Dendritic cell treated with granulocyte-macrophage colony-stimulating factor and Interleukin-4, amounts not matched to agents 40 ng/mL and 50 ng/mL, for 4 days (primary cell): Measurements from ENCODE around the gene APOL1.

Experiments used
- H3K27ac Mint-ChIP-seq: one replicate; pipeline ENCODE4 v1.8.0; 2022; ENCODE audit warnings: mild to moderate bottlenecking, mixed read lengths
- H3K27me3 Mint-ChIP-seq: one replicate; pipeline ENCODE4 v1.8.0; 2022; ENCODE audit warnings: mild to moderate bottlenecking, mixed read lengths
- H3K36me3 Mint-ChIP-seq: one replicate; pipeline ENCODE4 v1.8.0; 2022; ENCODE audit warnings: low read depth, mixed read lengths
- H3K4me1 Mint-ChIP-seq: one replicate; pipeline ENCODE4 v1.8.0; 2022; ENCODE audit warnings: low read depth, mixed read lengths
- H3K4me3 Mint-ChIP-seq: one replicate; pipeline ENCODE4 v1.8.0; 2022; ENCODE audit warnings: mild to moderate bottlenecking, moderate library complexity, mixed read lengths
- H3K9me3 Mint-ChIP-seq: one replicate; pipeline ENCODE4 v1.8.0; 2022; ENCODE audit warnings: mixed read lengths
- intact Hi-C: fragments of 100-400 bp; cut with micrococcal nuclease; formaldehyde crosslinking; loops from one replicate; pipeline ENCODE4 v1.15.0; 2022

APOL1 gene

DNA sequence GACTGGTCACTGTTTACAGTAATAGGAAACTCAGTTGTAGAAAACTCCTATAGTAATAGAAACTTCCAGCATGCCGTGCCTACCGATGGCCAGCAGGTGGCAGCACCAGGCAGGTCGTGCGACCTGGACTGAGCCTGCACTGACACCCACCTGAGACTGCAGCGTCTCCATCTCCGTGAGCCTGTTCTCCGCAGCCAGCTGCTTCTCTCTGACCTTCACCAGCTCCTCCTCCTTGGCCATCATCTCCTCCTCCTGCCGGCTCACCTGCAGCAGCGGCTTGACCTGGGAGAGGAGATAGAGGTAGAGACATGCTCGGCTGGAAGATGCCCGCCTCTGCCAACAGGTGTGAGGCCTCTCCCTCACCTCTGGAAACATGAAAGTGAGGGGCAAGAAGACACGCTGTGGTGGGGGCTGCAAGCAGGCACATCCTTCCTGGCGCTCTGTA lies 48.5 kb downstream of the APOL1 start:
- Mint-ChIP-seq H3K27me3 (no peaks in the 10 kb centered on the region), H3K27ac (no peak overlapping the region), H3K36me3 (peaks cover 100% of the 10 kb centered on the region), H3K9me3 (no peaks in the 10 kb centered on the region), H3K4me1 (peaks cover 9% of the 10 kb centered on the region), H3K4me3 (no peak overlapping the region)
- intact Hi-C loops = loop anchor here (1.0 kb wide), 1 partner anchor 169 kb away; no protein-coding TSS in a partner anchor

- peaks cover 100% of the 10 kb centered on the region for H3K36me3 Mint-ChIP-seq
- H3K9me3 Mint-ChIP-seq = no peaks in the 10 kb centered on the region
- no peak overlapping the region for H3K4me3 Mint-ChIP-seq
- no peaks in the 10 kb centered on the region for H3K27me3 Mint-ChIP-seq
- intact Hi-C loops = loop anchor here (1.0 kb wide), 1 partner anchor 168 kb away; no protein-coding TSS in a partner anchor
- H3K4me1 Mint-ChIP-seq = peaks cover 9% of the 10 kb centered on the region
- H3K27ac Mint-ChIP-seq = no peak overlapping the region
These were observed 48.9 kb downstream of the APOL1 start for GRCh38 chr22:36301851-36302250.

DNA sequence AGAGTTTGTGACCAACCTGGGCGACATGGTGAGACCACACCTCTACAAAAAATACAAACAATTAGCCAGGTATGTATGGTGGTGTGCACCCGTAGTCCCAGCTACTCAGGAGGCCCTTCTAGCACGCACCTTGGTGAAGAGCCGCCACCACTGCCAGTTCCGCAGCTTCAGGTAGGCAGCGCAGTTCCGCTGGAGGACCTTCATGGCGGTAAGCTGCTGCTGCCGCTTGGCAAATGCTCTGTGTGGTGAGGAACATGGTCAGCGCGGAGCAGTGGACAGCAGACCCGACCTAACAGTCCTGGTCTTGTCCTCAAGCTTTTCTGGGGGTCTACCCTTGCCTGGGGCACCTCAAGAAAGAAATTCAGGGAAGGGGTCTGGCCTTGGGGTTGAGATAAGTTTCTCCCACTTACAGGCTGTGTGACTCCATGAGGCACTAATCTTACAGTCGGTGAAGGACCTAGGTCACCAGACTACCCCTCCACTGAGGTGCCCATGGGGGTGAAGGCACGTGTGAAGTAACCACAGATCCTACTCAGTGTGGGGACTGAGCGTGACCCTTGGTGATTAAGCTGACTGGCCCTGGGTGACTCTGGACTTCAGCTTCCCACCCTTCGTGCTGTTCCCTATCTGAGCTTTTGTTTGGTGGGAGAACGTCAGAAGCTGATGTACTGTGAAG lies 49.6 kb downstream of the APOL1 start:
- no peak overlapping the region for H3K27ac Mint-ChIP-seq
- H3K36me3 Mint-ChIP-seq = peaks cover 100% of the 10 kb centered on the region
- H3K27me3 Mint-ChIP-seq = no peaks in the 10 kb centered on the region
- no peaks in the 10 kb centered on the region for H3K9me3 Mint-ChIP-seq
- peaks cover 9% of the 10 kb centered on the region for H3K4me1 Mint-ChIP-seq
- intact Hi-C loops = no loop called here
- H3K4me3 Mint-ChIP-seq = no peak overlapping the region

GRCh38 chr22:36303115-36303467 lies 50.2 kb downstream of the APOL1 start:
- peaks cover 9% of the 10 kb centered on the region for H3K4me1 Mint-ChIP-seq
- H3K27me3 Mint-ChIP-seq = no peaks in the 10 kb centered on the region
- no peaks in the 10 kb centered on the region for H3K9me3 Mint-ChIP-seq
- peaks cover 100% of the 10 kb centered on the region for H3K36me3 Mint-ChIP-seq
- intact Hi-C loops = no loop called here
- no peak overlapping the region for H3K27ac Mint-ChIP-seq
- H3K4me3 Mint-ChIP-seq = no peak overlapping the region

GRCh38 chr22:36303874-36304273 lies 50.9 kb downstream of the APOL1 start:
- H3K4me1 Mint-ChIP-seq = peaks cover 9% of the 10 kb centered on the region
- H3K27ac Mint-ChIP-seq = no peak overlapping the region
- intact Hi-C loops = no loop called here
- H3K9me3 Mint-ChIP-seq = no peaks in the 10 kb centered on the region
- no peak overlapping the region for H3K4me3 Mint-ChIP-seq
- H3K36me3 Mint-ChIP-seq = peaks cover 100% of the 10 kb centered on the region
- H3K27me3 Mint-ChIP-seq = no peaks in the 10 kb centered on the region

DNA sequence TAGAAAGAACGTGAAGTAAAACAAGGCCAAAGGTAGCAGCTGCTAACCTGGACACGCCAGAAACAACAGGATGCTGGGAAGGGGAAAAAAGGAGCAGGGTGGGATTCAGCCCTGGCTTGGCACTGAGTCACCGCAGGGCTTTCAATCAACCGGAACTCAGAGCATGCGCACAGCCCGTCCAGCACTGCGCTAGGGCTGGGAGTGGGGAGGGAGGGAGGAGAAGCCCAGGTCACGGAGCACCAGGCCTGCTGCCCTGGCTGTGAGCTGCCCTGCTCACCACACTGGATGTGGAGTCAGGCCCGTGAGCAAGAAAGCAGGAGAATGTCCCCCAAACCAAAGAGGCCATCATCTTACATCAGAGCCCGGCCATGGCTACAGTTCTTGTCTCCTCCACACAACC lies 51.5 kb downstream of the APOL1 start:
- no peak overlapping the region for H3K4me3 Mint-ChIP-seq
- no peaks in the 10 kb centered on the region for H3K27me3 Mint-ChIP-seq
- peaks cover 9% of the 10 kb centered on the region for H3K4me1 Mint-ChIP-seq
- H3K27ac Mint-ChIP-seq = no peak overlapping the region
- no peaks in the 10 kb centered on the region for H3K9me3 Mint-ChIP-seq
- intact Hi-C loops = no loop called here
- H3K36me3 Mint-ChIP-seq = peaks cover 100% of the 10 kb centered on the region

- peak overlapping the region; percentile 69 for H3K27ac Mint-ChIP-seq
- H3K4me1 Mint-ChIP-seq = peaks cover 9% of the 10 kb centered on the region
- intact Hi-C loops = no loop called here
- H3K27me3 Mint-ChIP-seq = no peaks in the 10 kb centered on the region
- H3K4me3 Mint-ChIP-seq = no peak overlapping the region
- no peaks in the 10 kb centered on the region for H3K9me3 Mint-ChIP-seq
- peaks cover 100% of the 10 kb centered on the region for H3K36me3 Mint-ChIP-seq
These were observed 52.9 kb downstream of the APOL1 start for GRCh38 chr22:36305813-36306212.

DNA sequence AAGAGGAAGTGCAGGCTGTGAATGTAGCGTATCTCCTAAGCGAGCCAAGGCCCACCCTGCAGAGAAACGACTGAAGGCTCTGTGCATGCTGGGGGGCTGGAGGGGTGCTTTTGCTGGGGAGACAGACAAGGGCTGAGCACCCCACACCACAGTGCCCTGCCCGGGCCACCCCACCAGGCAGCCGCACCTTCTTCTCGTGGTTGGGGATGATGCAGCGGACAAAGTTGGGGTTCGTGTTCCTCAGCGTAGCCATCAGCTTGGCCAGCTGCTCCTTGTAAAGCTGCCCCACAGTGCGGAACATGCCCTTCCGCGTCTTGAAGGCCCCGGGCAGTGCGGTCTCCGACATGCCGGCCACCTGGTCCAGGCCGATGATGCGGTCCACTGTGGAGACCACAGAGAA lies 53.3 kb downstream of the APOL1 start:
- Mint-ChIP-seq H3K27ac (peak overlapping the region; percentile 69), H3K36me3 (peaks cover 100% of the 10 kb centered on the region), H3K9me3 (no peaks in the 10 kb centered on the region), H3K4me3 (no peak overlapping the region), H3K4me1 (peaks cover 9% of the 10 kb centered on the region), H3K27me3 (no peaks in the 10 kb centered on the region)
- intact Hi-C loops = no loop called here

GRCh38 chr22:36308880-36309279 lies 55.9 kb downstream of the APOL1 start:
- peaks cover 9% of the 10 kb centered on the region for H3K4me1 Mint-ChIP-seq
- H3K27me3 Mint-ChIP-seq = no peaks in the 10 kb centered on the region
- H3K9me3 Mint-ChIP-seq = no peaks in the 10 kb centered on the region
- no peak overlapping the region for H3K4me3 Mint-ChIP-seq
- peak overlapping the region; percentile 50 for H3K27ac Mint-ChIP-seq
- H3K36me3 Mint-ChIP-seq = peaks cover 100% of the 10 kb centered on the region
- intact Hi-C loops = no loop called here

GRCh38 chr22:36311386-36312085 lies 58.6 kb downstream of the APOL1 start:
- H3K36me3 Mint-ChIP-seq = peaks cover 100% of the 10 kb centered on the region
- no peaks in the 10 kb centered on the region for H3K27me3 Mint-ChIP-seq
- no peak overlapping the region for H3K27ac Mint-ChIP-seq
- H3K4me3 Mint-ChIP-seq = no peak overlapping the region
- no peaks in the 10 kb centered on the region for H3K4me1 Mint-ChIP-seq
- H3K9me3 Mint-ChIP-seq = no peaks in the 10 kb centered on the region
- intact Hi-C loops = no loop called here

DNA sequence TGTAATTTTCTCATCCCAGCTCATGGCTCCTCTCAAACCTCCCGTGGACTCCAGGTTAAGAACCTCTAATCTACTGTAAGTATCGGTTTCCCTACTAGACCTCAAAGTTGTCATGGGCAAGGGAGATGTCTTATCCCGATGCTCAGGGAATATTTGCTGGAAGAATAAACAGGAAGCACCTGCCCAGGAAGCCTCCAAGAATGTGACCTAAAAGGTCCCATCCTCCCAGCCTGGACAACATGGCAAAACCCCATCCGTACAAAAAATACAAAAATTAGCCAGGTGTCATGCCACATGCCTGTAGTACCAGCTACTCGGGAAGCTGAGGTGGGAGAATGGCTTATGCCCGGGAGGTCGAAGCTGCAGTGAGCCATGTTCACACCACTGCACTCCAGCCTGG lies 62.4 kb downstream of the APOL1 start:
- no peak overlapping the region for H3K4me3 Mint-ChIP-seq
- H3K36me3 Mint-ChIP-seq = peaks cover 100% of the 10 kb centered on the region
- intact Hi-C loops = no loop called here
- no peaks in the 10 kb centered on the region for H3K9me3 Mint-ChIP-seq
- no peaks in the 10 kb centered on the region for H3K27me3 Mint-ChIP-seq
- H3K4me1 Mint-ChIP-seq = no peaks in the 10 kb centered on the region
- H3K27ac Mint-ChIP-seq = no peak overlapping the region

DNA sequence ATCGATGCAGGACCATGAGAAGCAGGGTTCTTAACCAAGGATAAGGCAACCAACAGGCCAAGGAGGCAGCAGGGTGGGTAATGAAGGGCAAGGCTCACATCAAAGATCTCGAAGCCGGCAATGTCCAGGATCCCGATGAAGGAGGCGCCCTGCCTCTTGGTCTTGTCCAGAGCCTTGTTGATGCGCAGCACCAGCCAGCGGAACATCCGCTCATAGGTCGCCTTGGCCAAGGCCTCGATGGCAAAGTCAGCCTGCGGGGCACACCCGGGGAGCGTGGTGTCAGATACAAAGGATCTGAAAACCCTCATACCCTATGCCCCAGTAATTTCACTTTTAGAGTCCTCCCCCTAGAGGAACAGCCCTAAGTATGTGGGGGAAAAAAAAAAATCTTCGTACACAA lies 63.5 kb downstream of the APOL1 start:
- Mint-ChIP-seq H3K4me1 (no peaks in the 10 kb centered on the region), H3K27ac (no peak overlapping the region), H3K36me3 (peaks cover 100% of the 10 kb centered on the region), H3K27me3 (no peaks in the 10 kb centered on the region), H3K4me3 (no peak overlapping the region), H3K9me3 (no peaks in the 10 kb centered on the region)
- intact Hi-C loops = no loop called here
